SK-N-DZ (cell line): Measurements from ENCODE around the gene RTN4R.

Source experiments
- DNase-seq: peaks from one replicate; pipeline ENCODE4 v3.0.0-alpha.2; 2015; ENCODE audit warnings: low spot score

RTN4R gene

DNA sequence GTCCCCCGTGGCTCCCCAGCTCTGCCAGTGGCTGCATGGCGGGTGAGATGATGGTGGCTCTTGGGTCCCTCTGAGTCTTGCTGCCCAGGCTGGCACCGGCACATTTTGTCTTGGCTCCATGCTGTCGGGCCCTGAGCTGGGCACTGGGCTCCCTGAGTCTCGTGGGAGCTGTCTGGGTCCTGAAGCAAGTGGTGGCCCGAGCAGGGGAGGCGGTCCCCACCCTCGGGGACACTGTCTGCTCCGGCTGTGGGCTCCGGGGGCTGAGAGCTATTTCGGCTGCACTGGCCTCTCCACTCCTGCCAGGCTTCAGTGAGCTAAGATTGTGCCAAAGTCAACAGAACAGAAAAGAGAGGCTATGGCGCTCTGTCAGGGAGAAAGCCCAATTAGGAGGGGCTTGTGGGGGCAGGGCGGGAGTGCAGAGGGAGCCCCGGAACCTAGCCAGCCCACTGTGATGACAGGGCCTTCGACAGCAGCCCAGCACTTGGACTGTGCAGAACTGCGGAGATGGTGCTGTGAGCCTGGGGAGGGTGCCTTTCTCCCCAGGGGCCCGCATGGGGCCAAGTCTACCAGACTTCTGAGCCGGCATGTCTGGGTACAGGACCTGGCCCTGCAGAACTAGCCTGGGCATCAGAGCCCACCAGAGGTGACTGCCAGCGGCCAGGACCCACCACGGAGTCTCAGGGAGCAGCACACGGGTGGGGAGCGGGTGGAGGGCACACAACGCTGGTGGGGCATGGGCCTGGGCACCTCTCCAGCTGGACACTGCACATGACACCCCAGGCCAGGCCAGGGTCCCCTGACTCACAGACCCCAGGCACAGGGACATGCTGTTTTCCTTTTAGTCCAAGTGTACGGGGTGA is 38.0 kb downstream of the RTN4R start:
- no peak for DNase-seq

DNA sequence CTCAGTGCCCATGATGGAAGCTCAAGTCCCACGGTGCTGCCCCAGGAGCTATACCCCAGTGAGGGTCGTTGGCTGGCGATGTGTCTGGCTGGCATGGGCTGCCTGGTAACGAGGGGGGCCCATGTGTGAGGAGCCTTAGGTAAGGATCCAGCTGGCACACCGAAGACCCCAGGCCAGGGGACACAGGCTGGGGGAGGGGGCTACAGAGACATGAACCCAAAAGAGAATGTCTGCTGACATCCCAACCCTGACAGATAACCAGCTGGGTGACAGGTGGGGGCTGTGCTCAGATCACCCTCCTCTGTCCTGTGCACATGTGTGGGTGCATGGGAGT is 39.2 kb downstream of the RTN4R start:
- no peak for DNase-seq

DNA sequence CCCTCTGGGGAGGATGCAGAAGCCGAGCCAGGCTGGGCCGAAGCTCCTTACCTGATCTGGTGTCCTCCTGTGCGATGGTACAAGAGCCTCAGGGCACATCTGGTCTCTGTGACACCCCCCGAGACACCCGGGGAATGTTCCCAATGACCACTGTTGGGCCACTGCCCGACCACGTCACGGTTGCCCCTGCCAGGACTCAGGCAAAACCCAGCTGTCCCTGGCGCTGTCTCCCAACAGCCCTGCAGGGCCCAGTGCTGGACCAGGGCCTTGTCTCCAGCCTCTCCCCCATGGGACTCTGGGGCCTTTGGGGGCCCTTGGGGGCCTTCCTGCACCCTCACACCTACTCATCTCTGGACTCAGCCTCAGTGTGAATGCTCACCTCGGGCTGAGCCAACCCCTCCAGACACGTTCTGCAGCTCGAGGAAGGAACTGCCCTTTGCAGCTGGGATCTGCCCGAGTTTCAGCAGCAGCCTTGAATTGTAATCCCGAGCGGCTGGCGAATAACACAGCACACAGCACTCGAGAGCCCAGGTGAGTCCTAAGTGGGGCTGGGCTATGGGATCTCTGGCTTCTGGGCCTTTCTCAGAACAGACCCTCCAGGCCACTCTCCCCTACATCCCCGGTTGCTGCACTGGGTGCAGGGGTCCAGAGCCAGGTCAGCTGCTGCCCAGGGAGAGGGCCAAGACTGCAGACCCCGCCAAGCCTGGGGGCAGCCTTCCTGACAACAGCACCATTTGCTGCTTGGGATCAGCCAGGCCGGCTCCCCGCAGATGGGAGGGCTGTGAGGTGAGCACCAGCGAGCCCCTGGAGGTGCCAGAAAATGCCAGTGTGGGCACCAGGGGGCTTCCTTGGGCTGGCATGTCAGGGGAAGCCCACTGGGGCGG is 39.8 kb downstream of the RTN4R start:
- no peak for DNase-seq

DNA sequence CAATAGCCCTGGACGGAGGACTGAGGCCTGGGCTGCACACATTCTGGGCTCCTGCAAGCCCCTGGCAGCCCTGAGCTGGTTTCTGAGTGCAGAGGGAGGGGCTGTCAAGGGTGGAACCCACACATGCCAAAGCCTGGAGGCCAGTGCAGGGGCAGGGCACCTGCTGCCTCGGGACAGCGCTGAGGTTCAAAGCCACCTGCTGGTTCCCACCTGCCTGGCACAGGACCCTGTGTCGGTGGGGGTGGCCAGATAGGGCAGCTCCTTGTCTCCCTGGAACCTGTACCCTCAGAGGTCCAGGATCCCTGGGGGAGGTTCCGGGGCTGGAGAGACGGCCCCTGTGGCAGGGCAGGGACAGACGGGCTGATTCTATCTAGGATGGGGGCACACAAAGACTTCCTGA is 40.8 kb downstream of the RTN4R start:
- DNase-seq = no peak

DNA sequence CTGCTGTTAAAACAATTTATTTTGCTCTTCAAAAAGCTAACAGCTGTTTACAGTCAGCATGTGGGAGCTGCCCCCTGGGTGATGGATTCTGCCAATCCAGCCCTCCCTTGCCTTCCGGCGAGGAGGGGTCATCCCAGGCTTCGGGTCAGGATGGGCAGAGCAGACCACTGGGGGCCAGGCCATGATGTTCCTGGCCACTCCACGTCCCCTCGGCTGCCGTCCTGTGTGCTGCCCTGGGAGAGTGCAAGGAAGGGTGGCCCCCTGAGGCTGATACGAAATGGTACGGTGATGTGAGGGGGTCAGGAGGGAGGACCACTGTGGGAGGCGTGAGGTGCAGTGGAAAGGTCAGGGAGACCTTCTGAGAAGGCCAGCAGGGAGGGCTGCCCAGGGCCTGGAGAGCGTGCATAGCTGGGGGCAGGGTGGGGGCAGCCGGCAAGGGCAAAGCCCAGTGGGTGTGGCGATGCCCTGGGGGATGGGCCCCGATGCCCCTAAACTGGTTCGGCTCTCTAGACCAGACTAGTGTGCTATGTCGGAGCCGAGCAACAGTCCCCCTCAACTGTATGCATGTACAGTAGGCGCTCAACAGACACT is 41.3 kb downstream of the RTN4R start:
- no peak for DNase-seq

DNA sequence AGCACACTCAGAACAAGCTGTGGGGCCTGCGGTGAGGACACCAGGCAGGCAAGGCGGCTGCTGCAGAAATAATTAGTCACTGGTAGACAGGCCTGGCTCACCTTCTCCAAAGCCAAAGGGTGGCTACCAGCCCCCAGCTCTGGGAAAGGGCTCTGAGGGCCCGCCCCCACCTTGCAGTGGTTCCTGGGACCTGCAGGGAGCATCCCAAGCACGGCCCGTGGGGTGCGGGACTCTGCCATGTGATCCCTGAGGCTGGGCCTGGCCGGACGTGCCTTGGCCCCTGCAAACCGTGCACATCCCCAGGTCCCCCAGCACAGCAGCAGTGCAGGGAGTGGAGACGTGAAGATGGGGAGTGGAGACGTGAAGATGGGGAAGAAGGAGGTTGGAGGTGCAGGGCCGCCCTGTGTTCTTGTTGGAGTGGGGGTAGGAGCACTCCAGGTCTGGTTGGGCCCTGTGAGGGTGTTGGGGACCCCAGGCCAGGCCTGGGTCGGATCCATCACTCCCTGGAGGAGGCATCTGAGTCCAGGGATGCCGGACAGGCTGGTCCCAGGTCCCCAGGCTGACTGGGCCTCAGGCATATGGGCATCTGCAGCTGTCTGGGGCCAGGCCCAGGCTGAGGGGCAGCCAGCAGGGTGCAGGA is 41.9 kb downstream of the RTN4R start:
- DNase-seq = peak; percentile 49

DNA sequence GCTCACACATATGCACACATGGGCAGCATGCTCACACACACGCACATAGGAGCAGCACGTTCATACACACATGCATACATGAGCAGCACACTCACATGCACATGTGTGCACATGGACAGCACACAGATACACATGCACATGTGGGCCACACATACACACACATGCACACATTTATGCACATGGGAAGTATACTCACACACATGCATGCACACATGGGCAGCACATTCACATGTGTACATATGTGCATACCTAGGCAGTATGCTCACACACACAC is 42.5 kb downstream of the RTN4R start:
- no peak for DNase-seq

DNA sequence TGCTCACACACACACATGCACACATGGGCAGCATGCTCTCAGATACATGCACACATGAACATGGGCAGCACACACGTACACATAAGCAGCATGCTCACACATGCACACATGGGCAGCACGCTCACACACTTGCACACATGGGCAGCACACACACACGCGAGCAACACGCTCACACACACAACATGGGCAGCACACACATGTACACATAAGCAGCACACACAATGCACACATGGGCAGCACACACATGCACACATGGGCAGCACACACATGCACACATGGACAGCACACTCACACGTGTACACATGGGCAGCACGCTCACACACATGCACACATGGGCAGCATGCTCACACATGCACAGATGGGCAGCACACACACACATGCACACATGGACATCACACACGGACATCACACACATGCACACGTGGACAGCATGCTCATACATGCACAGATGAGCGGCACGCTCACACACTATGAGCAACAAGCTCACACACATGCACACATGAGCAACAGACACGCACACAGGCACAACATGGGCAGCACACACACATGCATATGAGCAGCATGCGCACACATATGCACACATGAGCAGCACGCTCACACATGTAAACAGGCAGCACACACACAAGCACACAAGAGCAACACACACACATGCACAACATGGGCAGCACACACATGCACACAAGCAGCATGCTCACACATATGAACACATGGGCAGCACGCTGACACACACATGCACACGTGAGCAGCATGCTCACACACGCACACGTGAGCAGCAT is 43.0 kb downstream of the RTN4R start:
- DNase-seq = no peak

DNA sequence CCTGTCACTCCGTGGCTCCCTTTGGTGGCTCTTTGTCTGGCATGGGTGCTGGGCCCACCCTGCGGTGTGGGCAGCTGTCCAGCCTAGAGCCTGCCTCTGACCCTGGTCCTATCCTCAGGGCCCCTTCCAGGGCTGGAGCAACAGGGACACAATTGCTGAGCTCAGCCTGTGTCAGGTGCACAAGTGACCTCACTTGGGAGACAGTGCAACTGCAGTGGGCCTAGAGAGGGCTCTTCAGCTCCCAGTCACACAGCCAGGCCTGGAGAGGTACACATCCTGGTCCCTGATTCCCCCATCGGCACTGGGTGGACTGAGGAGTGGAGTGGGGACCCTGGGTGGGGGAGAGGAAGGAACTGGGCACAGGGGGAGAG is 43.9 kb downstream of the RTN4R start:
- no peak for DNase-seq

DNA sequence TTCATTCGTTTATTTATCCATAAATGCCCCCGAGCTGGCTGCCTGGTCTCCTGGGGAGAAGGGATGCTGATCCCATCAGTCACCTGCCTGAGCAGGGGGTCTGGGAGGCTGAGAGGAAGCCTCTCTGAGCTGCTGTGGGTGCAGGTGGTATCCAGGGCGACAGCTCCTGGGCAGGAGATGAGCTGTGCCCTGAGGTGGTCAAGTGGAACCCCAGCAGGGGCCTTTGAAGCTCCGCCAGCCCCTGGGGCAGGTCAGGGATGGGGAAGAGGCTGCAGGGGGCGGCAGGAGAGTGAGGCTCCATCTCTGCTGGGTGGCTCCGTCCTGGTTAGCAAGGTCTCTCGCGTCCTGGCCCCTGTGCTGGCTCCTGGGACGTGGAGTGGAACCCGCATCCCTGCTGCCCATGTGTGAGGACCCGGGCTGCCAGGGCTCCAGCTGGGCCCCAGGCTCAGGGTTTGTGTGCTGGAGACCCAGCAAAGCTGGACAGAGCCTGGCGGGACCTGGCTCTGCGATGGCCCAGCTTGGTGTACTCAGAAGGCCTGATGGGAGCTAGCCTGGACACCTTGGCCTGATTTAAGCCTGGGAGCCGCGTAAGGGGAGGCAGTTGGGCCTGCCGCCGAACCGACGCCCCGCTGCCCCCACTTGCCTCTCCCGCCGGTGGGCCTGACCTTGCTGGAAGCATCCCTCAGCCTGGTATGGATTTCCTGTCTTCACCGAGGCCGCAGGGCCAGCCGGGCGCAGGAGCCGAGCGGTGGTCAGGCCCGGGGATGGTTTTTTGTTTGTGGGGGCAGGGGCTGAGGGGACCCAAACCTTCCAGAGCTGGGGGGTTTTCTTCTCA is 44.5 kb downstream of the RTN4R start:
- no peak for DNase-seq

DNA sequence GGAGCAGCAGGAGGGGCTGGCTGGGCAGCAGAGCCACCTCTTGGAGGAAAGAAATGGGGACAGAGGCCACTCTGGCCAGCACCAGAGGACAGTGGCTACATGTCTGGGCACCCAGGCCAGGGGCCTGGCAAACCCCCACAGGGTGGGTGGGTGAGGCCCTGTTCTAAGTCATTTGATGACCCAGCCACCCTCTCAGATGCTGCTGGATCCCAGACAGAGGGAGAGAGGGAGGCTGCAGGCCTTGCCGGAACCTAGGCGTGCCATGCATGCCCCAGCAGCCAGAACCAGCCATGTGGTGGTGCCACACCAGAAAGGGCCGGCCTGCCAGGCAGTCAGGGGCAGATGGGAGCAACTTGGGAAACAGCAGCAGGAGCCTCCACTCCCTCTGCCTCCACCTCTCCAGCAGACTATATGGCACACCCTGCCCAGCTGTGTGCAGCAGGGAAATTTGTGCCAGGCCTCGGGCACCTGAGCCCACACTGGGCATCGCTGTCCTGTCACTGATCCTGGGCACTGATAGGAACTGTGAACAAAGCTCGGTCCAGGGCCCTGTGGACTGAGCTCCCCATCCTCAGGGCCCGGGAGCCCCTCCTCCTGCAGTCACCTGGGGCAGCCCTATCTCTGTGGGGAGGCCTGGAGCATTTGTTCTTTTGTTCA is 45.2 kb downstream of the RTN4R start:
- no peak for DNase-seq

DNA sequence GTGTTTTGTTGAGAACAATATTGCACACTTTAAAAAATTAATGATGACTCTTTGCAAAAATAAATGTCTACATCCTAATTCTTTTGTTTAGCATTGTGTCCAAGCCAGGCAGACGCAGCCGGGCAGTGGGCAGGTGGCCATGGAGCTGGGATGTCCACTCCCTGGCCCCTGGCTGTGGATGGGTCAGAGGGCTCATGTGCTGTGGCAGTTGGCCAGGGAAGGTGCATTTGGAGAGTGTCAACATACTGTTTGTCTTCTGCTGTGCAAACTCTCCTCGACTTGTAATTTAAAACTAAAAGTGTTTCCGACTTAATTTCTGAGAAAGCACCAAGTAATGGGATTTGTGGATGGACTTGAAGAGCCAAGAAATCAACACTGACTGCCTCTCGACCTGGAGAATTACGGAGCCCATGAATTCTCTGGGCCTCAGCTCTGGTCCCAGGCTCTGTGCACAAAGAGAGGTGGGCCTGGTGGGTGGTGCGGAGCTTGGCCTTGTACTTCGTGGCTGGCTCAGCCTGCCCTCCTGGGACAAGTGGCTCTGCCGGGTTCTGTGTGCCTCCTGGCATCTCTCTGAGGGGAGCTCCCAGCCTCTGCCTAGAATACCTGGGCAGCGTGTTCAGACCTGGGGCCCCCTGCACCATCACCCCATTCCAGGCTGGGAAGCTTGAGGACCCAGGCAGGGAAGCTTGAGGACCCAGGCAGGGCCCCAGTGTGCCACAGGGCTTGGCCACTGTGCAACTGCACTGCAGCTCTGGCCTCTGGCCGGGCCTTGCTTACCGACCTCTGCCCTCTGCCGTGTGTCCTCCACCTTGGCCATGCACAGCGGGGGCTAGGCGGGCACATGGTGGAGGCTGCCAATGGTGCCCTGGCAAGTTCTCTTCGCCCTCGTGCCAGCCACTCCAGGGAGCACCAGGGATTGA is 46.4 kb downstream of the RTN4R start:
- no peak for DNase-seq

DNA sequence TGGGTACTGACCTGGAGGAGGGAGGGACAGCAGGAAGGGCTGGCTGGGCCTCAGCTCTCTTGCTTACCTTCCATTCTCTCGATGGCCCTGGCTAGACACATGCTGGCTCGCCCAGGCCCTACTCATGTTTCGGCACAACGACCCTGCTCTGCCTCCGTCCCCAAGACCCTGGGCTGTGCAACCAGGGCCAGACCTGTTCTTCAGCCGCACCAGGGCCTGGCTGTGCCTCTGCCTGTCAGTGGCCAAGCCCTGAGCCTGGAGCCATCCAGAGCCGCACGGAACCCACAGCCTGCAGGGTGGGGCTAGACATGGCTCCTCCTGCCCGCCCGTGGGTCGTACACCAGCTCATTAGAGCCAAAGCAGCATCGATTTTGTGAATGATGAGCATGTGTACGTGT is 47.5 kb downstream of the RTN4R start:
- no peak for DNase-seq

DNA sequence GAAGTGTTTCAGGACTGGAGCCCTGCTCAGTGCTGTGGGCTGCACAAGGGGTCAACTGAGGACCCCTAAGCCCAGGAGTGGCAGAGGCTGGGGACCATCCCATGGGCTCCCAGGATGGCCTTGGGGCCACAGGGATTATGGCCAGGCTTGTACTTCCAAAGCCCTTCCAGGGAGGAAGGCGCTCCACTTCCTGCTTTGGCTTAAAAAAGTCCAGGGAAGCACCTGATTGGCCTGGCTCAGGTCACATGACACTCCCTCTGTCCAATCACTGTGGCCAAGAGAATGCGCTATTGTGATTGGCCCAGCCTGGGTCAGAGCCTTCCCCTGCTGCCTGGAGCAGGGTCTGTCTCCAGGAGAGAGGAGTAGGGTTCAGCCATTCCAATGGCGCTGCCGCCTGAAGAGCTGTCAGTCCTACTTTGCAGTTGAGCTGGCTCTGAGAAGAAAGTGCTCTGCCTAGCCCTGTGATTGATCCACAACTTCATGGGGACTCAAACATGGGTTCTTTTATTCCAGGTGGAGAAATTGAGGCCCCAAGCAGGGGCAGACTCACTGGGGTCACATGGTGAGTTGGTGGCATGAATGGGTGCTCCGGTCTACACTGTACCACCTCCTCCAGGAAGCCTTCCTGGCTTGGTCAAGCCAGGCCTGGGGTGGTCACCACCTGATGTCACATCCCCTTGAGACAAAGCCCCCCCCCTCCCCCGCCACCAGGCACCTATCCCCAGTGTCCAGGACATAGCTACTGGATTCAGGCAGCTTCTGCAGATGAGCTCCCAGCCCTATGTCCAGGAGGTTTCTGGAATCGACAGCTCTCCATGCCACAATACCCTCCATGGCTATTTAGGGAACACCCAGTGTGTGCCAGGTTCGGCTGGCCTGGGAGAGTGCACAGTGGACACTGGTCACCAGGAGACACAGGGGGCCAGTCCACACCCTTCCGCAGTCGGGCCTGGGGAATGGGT is 48.2 kb downstream of the RTN4R start:
- DNase-seq = no peak

DNA sequence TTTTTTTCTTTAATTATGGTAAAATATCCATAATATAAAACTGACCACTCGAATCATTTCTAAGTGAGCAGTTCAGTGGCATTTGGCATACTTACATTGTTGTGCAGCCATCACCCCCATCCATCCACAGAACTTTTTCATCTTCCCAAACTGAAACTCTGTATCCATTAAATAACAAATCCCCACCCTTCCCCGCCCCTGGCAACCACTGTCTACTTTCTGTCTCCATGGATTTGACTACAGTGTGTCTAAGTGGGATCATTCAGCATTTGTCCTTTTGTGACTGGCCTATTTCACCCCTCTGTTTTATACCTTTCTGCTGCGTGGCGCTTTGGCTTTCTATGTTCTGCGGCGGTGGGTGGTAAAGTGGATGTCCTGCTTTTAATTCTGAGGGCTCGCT is 49.1 kb downstream of the RTN4R start:
- no peak for DNase-seq

DNA sequence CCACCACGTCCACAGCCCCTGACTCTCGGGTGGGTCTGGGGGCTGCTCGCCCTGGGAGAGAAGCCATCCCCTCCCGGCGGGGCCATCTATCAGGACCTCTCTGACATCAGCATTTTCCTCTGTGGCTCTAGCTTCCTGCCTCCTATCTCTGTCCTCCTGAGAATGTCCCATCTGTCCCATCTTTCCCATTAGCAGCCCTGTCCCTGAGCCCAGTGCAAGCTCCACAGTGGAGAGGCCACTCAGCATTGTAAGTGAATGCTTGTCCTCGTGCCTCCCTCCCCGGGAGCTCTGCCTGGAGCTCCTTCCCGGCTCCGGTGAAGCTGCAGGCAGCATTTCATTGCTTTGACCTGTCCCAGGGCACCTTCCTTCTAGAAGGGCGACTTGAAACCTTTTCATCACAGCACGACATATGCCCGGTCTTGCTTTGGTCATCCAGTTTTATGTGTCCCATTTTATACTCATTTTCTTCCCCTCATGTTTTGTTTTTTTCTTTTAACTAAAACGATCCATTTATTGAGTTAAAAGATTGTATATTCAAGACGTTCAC is 49.7 kb downstream of the RTN4R start:
- no peak for DNase-seq

DNA sequence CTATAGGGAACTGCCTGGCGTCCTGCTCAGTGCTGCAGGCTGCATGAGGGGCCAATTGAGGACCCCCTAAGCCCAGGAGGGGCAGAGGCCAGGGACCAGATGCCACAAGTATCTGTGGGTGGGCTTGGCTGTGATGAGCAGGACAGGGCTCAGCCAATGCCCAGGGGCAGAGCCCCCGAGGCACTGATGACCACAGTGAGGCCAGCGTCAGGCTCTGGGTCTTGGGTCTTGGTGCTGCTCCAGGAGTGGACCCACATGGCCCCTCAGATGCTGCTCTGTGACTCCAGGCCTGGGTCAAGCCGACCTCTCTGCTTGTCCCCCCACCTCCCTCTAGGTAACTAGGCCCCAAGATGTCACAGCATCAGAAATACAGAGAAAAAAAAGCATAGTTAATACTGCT is 50.6 kb downstream of the RTN4R start:
- DNase-seq = no peak
